ENCODE measurements around the gene AAK1.

The AAK1 gene

DNA sequence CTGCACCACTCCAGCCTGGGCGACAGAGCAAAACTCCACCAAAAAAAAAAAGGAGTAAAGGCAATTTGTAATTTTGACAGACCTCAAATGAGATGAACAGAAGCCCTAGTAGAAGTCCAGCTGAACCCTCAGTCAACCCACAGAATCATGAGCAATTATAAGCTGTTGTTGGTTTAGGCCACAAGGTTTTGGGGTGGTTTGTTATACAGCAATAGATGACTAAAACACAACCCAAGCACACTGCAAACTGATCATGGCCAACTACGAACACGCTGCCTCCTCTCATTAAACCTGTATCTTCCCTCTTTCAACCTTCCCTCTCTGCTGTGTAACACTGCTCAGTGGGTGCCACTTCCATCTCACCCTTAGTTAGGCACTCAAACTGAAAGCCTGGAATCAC, 22.1 kb downstream of the AAK1 start:
- Histone ChIP-seq H3K79me1 (ENCODE audit: low read depth, low read length) (no peaks in the 10 kb centered on the region), H2AK5ac (ENCODE audit: low read depth, low read length) (no peak overlapping the region), H3K9ac (ENCODE audit: low read depth, low read length, poor library complexity) (no peak overlapping the region), H3K27me3 (ENCODE audit: control insufficient read depth in 3 of 3, insufficient read depth in 3 of 3, low read depth in 1 of 3, low read length in 3 of 3) (no peaks in the 10 kb centered on the region), H4K8ac (ENCODE audit: low read depth, low read length) (no peak overlapping the region), H3K4me1 (ENCODE audit: control insufficient read depth in 2 of 2, insufficient read depth in 1 of 2, low read depth in 1 of 2, low read length in 2 of 2) (peaks cover 0 to 2% of the 10 kb centered on the region in 2 donors), H3K36me3 (replicated peaks in 1 of 2; ENCODE audit: control insufficient read depth in 2 of 2, insufficient read depth in 2 of 2, low read length in 2 of 2) (no peaks in the 10 kb centered on the region), H3K4ac (ENCODE audit: low read length) (no peak overlapping the region), H3K9me3 (replicated peaks in 1 of 2; ENCODE audit: control insufficient read depth in 2 of 2, insufficient read depth in 1 of 2, low read depth in 1 of 2, low read length in 2 of 2) (peaks cover 0 to 5% of the 10 kb centered on the region in 2 donors), H3K27ac (replicated peaks; ENCODE audit: low read length) (no peak overlapping the region), H3K14ac (ENCODE audit: low read length) (no peak overlapping the region), H4K91ac (ENCODE audit: low read depth, low read length, poor library complexity) (no peak overlapping the region), H3K4me3 (ENCODE audit: low read length in 2 of 2) (no peak overlapping the region), H3K23ac (ENCODE audit: low read depth, low read length, poor library complexity) (no peak overlapping the region), H2BK12ac (ENCODE audit: low read length) (no peak overlapping the region), H2AFZ (ENCODE audit: low read length) (no peak overlapping the region), H2BK120ac (ENCODE audit: low read depth, low read length) (no peak overlapping the region), H2BK5ac (ENCODE audit: low read length) (no peak overlapping the region), H3K18ac (ENCODE audit: low read length) (no peak overlapping the region), H2BK15ac (ENCODE audit: low read length) (no peak overlapping the region), H3K4me2 (ENCODE audit: insufficient read depth, low read length, poor library complexity, severe bottlenecking) (no peak overlapping the region)
- WGBS, 2 donors (ENCODE audit: extremely low coverage in 2 of 2, insufficient read length in 2 of 2, insufficient replicate concordance in 1 of 2): no CpG with 5 or more reads among the region's 3 CpGs
- no peak for DNase-seq (ENCODE audit: low spot score)

GRCh38 chr2:69620870-69621269, 22.7 kb downstream of the AAK1 start:
- H3K4me3 ChIP-seq (ENCODE audit: low read length in 2 of 2): no peak overlapping the region
- no peak overlapping the region for H3K9ac ChIP-seq (ENCODE audit: low read depth, low read length, poor library complexity)
- no peak overlapping the region for H2AFZ ChIP-seq (ENCODE audit: low read length)
- H3K18ac ChIP-seq (ENCODE audit: low read length): no peak overlapping the region
- no peaks in the 10 kb centered on the region for H3K79me1 ChIP-seq (ENCODE audit: low read depth, low read length)
- H3K14ac ChIP-seq (ENCODE audit: low read length): no peak overlapping the region
- H4K8ac ChIP-seq (ENCODE audit: low read depth, low read length): no peak overlapping the region
- no peak for DNase-seq (ENCODE audit: low spot score)
- H3K23ac ChIP-seq (ENCODE audit: low read depth, low read length, poor library complexity): no peak overlapping the region
- no CpG with 5 or more reads among the region's 7 CpGs for WGBS, 2 donors (ENCODE audit: extremely low coverage in 2 of 2, insufficient read length in 2 of 2, insufficient replicate concordance in 1 of 2)
- no peak overlapping the region for H2BK12ac ChIP-seq (ENCODE audit: low read length)
- no peak overlapping the region for H3K4ac ChIP-seq (ENCODE audit: low read length)
- no peaks in the 10 kb centered on the region for H3K27me3 ChIP-seq (ENCODE audit: control insufficient read depth in 3 of 3, insufficient read depth in 3 of 3, low read depth in 1 of 3, low read length in 3 of 3)
- peaks cover 0 to 2% of the 10 kb centered on the region in 2 donors for H3K4me1 ChIP-seq (ENCODE audit: control insufficient read depth in 2 of 2, insufficient read depth in 1 of 2, low read depth in 1 of 2, low read length in 2 of 2)
- no peak overlapping the region for H2BK5ac ChIP-seq (ENCODE audit: low read length)
- H3K4me2 ChIP-seq (ENCODE audit: insufficient read depth, low read length, poor library complexity, severe bottlenecking): no peak overlapping the region
- no peak overlapping the region for H2BK15ac ChIP-seq (ENCODE audit: low read length)
- no peak overlapping the region for H4K91ac ChIP-seq (ENCODE audit: low read depth, low read length, poor library complexity)
- no peak overlapping the region for H2AK5ac ChIP-seq (ENCODE audit: low read depth, low read length)
- H3K9me3 ChIP-seq (replicated peaks in 1 of 2; ENCODE audit: control insufficient read depth in 2 of 2, insufficient read depth in 1 of 2, low read depth in 1 of 2, low read length in 2 of 2): peaks cover 0 to 5% of the 10 kb centered on the region in 2 donors
- H3K27ac ChIP-seq (replicated peaks; ENCODE audit: low read length): no peak overlapping the region
- no peaks in the 10 kb centered on the region for H3K36me3 ChIP-seq (replicated peaks in 1 of 2; ENCODE audit: control insufficient read depth in 2 of 2, insufficient read depth in 2 of 2, low read length in 2 of 2)
- H2BK120ac ChIP-seq (ENCODE audit: low read depth, low read length): no peak overlapping the region

DNA sequence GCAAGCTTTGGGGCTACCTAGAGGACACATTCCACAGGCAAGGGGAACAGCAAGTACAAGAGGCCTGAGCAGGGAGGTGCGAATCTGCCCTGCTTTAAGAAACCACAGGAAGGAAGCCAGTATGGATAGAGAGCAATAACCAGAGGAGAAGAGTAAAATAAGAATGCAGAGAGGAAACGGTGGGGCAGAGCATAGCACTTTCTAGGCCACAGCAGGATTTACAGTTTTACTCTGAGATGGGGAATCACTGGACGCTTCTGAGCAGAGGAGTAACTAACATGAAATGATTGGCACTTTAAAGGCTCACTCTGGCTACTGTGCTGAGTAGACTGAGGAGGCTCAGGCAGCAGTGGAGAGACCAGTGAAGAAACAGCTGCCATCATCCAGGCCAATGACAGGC, 23.8 kb downstream of the AAK1 start:
- H4K8ac ChIP-seq (ENCODE audit: low read depth, low read length): no peak overlapping the region
- H3K4me3 ChIP-seq (ENCODE audit: low read length in 2 of 2): no peak overlapping the region
- no peak overlapping the region for H2AK5ac ChIP-seq (ENCODE audit: low read depth, low read length)
- no peak overlapping the region for H3K9ac ChIP-seq (ENCODE audit: low read depth, low read length, poor library complexity)
- no peaks in the 10 kb centered on the region for H3K79me1 ChIP-seq (ENCODE audit: low read depth, low read length)
- DNase-seq (ENCODE audit: low spot score): no peak
- peaks cover 0 to 5% of the 10 kb centered on the region in 2 donors for H3K9me3 ChIP-seq (replicated peaks in 1 of 2; ENCODE audit: control insufficient read depth in 2 of 2, insufficient read depth in 1 of 2, low read depth in 1 of 2, low read length in 2 of 2)
- H3K4ac ChIP-seq (ENCODE audit: low read length): no peak overlapping the region
- H3K23ac ChIP-seq (ENCODE audit: low read depth, low read length, poor library complexity): no peak overlapping the region
- no peak overlapping the region for H2BK15ac ChIP-seq (ENCODE audit: low read length)
- H3K4me1 ChIP-seq (ENCODE audit: control insufficient read depth in 2 of 2, insufficient read depth in 1 of 2, low read depth in 1 of 2, low read length in 2 of 2): no peaks in the 10 kb centered on the region
- no peak overlapping the region for H3K14ac ChIP-seq (ENCODE audit: low read length)
- H2BK120ac ChIP-seq (ENCODE audit: low read depth, low read length): no peak overlapping the region
- WGBS, 2 donors (ENCODE audit: extremely low coverage in 2 of 2, insufficient read length in 2 of 2, insufficient replicate concordance in 1 of 2): no CpG with 5 or more reads among the region's 3 CpGs
- H4K91ac ChIP-seq (ENCODE audit: low read depth, low read length, poor library complexity): no peak overlapping the region
- H3K4me2 ChIP-seq (ENCODE audit: insufficient read depth, low read length, poor library complexity, severe bottlenecking): no peak overlapping the region
- no peaks in the 10 kb centered on the region for H3K36me3 ChIP-seq (replicated peaks in 1 of 2; ENCODE audit: control insufficient read depth in 2 of 2, insufficient read depth in 2 of 2, low read length in 2 of 2)
- H3K27me3 ChIP-seq (ENCODE audit: control insufficient read depth in 3 of 3, insufficient read depth in 3 of 3, low read depth in 1 of 3, low read length in 3 of 3): no peaks in the 10 kb centered on the region
- no peak overlapping the region for H3K27ac ChIP-seq (replicated peaks; ENCODE audit: low read length)
- H3K18ac ChIP-seq (ENCODE audit: low read length): no peak overlapping the region
- no peak overlapping the region for H2BK12ac ChIP-seq (ENCODE audit: low read length)
- no peak overlapping the region for H2AFZ ChIP-seq (ENCODE audit: low read length)
- H2BK5ac ChIP-seq (ENCODE audit: low read length): no peak overlapping the region

DNA sequence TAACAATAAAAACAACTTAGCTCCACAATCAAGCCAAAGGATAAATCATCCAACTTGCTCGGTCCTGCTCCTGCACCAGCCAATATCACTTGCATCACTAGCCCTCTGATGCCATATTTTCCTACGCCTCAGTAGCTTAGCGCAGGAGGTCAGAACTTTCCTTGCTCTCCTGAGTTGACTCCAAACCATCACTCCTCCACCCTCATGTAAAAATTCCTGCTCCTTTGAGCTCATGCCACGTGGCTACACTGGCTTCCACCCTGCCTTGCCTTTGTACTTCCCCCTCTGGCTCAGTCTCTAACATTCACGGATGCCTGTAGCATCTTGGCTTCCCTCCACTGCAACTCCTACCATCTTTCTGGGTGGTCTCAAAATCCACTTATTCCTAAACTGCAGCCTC, 25.2 kb downstream of the AAK1 start:
- no CpG with 5 or more reads among the region's 5 CpGs for WGBS, 2 donors (ENCODE audit: extremely low coverage in 2 of 2, insufficient read length in 2 of 2, insufficient replicate concordance in 1 of 2)
- Histone ChIP-seq H2BK15ac (ENCODE audit: low read length) (no peak overlapping the region), H2BK12ac (ENCODE audit: low read length) (no peak overlapping the region), H3K4ac (ENCODE audit: low read length) (no peak overlapping the region), H3K18ac (ENCODE audit: low read length) (no peak overlapping the region), H3K79me1 (ENCODE audit: low read depth, low read length) (no peaks in the 10 kb centered on the region), H3K4me1 (ENCODE audit: control insufficient read depth in 2 of 2, insufficient read depth in 1 of 2, low read depth in 1 of 2, low read length in 2 of 2) (no peaks in the 10 kb centered on the region), H4K91ac (ENCODE audit: low read depth, low read length, poor library complexity) (no peak overlapping the region), H3K4me3 (ENCODE audit: low read length in 2 of 2) (no peak overlapping the region), H2AK5ac (ENCODE audit: low read depth, low read length) (no peak overlapping the region), H3K4me2 (ENCODE audit: insufficient read depth, low read length, poor library complexity, severe bottlenecking) (no peak overlapping the region), H3K27ac (replicated peaks; ENCODE audit: low read length) (no peak overlapping the region), H3K36me3 (replicated peaks in 1 of 2; ENCODE audit: control insufficient read depth in 2 of 2, insufficient read depth in 2 of 2, low read length in 2 of 2) (no peaks in the 10 kb centered on the region), H2BK5ac (ENCODE audit: low read length) (no peak overlapping the region), H3K9me3 (replicated peaks in 1 of 2; ENCODE audit: control insufficient read depth in 2 of 2, insufficient read depth in 1 of 2, low read depth in 1 of 2, low read length in 2 of 2) (peaks cover 0 to 5% of the 10 kb centered on the region in 2 donors), H3K23ac (ENCODE audit: low read depth, low read length, poor library complexity) (no peak overlapping the region), H2AFZ (ENCODE audit: low read length) (no peak overlapping the region), H3K14ac (ENCODE audit: low read length) (no peak overlapping the region), H3K9ac (ENCODE audit: low read depth, low read length, poor library complexity) (no peak overlapping the region), H3K27me3 (ENCODE audit: control insufficient read depth in 3 of 3, insufficient read depth in 3 of 3, low read depth in 1 of 3, low read length in 3 of 3) (no peaks in the 10 kb centered on the region), H2BK120ac (ENCODE audit: low read depth, low read length) (no peak overlapping the region), H4K8ac (ENCODE audit: low read depth, low read length) (no peak overlapping the region)
- DNase-seq (ENCODE audit: low spot score): no peak

Measured in neuronal stem cell (in vitro differentiated cells).